ENCODE results near the gene PDE8B.

DNA sequence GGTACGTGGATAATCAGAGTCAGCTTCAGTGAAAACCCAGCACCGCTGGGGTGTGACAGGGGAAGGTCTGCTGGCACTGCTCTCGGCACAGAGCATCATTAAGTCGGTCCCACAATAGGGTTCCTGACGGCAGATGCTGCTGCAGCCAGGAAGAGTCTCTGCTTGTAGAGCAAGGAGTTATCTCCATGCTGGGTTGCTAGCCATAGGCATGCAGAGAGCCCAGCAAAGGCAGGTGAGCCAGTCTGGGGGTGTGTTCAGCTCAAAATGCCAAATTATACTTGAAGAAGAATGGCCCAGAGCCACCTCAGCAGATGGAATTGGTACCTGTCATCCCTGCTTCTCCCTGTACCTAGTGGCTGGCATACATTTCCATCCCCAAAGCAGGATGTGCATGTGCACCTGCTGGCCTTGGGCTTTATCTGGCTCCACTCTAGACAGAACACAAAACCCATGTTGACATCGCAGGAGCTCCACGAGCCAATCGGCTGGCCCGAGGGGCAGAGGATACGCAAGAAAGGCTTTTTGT lies 180.8 kb downstream of the PDE8B start:
- TF ChIP-seq, protein P1, sequence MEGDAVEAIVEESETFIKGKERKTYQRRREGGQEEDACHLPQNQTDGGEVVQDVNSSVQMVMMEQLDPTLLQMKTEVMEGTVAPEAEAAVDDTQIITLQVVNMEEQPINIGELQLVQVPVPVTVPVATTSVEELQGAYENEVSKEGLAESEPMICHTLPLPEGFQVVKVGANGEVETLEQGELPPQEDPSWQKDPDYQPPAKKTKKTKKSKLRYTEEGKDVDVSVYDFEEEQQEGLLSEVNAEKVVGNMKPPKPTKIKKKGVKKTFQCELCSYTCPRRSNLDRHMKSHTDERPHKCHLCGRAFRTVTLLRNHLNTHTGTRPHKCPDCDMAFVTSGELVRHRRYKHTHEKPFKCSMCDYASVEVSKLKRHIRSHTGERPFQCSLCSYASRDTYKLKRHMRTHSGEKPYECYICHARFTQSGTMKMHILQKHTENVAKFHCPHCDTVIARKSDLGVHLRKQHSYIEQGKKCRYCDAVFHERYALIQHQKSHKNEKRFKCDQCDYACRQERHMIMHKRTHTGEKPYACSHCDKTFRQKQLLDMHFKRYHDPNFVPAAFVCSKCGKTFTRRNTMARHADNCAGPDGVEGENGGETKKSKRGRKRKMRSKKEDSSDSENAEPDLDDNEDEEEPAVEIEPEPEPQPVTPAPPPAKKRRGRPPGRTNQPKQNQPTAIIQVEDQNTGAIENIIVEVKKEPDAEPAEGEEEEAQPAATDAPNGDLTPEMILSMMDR (IDR thresholded peaks at IDR 0.05; ENCODE audit: low read depth, low read length, missing input control): no peak
- TF ChIP-seq, protein P2, sequence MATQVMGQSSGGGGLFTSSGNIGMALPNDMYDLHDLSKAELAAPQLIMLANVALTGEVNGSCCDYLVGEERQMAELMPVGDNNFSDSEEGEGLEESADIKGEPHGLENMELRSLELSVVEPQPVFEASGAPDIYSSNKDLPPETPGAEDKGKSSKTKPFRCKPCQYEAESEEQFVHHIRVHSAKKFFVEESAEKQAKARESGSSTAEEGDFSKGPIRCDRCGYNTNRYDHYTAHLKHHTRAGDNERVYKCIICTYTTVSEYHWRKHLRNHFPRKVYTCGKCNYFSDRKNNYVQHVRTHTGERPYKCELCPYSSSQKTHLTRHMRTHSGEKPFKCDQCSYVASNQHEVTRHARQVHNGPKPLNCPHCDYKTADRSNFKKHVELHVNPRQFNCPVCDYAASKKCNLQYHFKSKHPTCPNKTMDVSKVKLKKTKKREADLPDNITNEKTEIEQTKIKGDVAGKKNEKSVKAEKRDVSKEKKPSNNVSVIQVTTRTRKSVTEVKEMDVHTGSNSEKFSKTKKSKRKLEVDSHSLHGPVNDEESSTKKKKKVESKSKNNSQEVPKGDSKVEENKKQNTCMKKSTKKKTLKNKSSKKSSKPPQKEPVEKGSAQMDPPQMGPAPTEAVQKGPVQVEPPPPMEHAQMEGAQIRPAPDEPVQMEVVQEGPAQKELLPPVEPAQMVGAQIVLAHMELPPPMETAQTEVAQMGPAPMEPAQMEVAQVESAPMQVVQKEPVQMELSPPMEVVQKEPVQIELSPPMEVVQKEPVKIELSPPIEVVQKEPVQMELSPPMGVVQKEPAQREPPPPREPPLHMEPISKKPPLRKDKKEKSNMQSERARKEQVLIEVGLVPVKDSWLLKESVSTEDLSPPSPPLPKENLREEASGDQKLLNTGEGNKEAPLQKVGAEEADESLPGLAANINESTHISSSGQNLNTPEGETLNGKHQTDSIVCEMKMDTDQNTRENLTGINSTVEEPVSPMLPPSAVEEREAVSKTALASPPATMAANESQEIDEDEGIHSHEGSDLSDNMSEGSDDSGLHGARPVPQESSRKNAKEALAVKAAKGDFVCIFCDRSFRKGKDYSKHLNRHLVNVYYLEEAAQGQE (IDR thresholded peaks at IDR 0.05): no peak
- TF ChIP-seq RXRA (IDR thresholded peaks at IDR 0.05): no peak
